Germinal center (tissue), 1 donor: ENCODE results near the gene HES1.
"Not testable (repeated sequence)": the region's sequence is repeated elsewhere in the genome, so short reads cannot be mapped to it uniquely, and the experiment has no call there.

Source experiments
- DNase-seq: peaks from one replicate; pipeline ENCODE4 v3.0.0; 2012; ENCODE audit warnings: mixed read lengths, low spot score

The HES1 gene

DNA sequence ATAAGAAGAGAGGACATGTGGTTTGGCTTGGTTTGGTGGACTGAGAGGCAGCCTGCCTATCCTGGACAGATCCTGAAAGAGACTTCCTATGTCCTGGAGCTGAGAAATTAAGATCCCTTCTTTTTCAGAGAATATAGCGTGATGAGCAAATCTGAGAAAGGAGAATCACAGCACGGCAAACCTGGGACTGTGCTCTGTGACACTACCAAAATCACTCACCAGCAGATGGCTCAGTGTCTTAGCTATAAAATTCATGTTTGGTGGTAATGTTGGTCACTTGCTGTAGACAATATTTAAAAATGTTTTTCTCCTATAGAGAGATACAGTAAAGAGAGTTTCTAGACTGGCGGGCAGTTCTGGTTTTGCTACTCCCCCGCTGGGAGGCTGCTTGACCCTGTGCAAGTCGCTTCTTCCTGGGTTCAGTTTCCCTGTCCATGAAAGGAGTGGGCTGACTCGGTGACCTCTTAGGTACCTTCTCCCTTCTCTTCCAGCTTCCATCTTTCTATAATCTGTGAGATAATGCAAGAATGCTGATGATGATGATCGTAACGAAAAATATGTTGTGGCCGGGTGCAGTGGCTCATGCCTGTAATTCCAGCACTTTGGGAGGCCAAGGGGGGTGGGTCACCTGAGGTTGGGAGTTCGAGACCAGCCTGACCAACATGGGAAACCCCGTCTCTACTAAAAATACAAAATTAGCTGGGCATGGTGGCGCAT is 7.6 kb upstream of the HES1 start:
- DNase-seq, result no peak

DNA sequence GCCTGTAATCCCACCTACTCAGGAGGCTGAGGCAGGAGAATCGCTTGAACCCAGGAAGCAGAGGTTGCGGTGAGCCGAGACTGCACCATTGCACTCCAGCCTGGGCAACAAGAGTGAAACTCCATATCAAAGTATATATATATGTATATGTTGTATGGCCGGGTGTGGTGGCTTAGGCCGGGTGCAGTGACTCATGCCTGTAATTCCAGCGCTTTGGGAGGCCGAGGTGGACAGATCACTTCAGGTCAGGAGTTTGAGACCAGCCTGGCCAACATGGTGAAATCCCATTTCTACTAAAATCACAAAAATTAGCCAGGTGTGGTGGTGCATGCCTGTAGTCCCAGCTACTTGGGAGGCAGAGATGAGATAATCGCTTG is 7.0 kb upstream of the HES1 start:
- not testable (repeated sequence) for DNase-seq

DNA sequence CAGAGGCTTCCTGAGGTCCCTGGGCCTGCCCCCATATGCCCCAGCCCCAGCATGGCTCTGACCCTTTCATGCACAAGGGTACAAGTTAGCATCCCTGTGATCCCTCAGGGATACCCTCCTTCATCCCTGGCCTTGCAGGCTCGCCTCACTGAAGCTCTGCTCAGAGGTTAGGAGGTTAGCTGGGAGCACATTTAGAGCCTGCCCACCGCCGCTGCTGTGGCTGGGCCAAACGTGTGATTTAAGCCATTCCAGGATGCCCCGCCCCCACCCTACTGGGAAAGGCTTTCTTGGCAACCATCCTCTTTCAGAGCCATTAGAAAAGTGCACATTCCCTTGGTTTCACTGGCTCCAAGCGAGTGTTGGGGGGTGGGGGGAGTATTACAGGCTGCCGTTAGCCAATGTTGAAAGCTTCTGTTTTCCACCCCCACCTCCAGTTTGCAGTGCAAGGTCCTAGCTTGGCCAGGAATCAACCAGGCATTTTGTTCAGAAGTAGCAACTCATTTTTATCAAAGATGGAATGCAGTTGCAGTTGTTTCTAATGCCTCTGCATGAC is 6.3 kb upstream of the HES1 start:
- DNase-seq, result no peak

DNA sequence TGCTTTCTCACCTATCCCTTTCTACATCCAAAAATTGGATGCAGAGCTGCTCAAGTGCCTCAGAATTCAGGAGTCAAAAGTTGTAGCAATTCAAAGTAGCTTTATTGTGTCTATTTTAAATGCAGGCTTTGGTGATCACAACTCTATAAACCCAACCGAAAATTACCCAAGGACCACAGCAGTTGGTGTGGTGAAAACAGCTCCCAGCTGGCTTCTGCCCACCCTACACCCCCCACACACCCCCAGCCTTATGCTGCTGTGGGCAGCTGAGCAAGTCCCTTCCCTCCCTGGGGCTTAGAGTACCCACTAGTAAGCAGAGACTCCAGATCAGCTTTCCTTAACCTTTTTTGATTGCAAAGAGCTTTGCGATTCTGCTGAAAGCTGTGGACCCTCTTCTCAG is 5.8 kb upstream of the HES1 start:
- DNase-seq, result no peak

DNA sequence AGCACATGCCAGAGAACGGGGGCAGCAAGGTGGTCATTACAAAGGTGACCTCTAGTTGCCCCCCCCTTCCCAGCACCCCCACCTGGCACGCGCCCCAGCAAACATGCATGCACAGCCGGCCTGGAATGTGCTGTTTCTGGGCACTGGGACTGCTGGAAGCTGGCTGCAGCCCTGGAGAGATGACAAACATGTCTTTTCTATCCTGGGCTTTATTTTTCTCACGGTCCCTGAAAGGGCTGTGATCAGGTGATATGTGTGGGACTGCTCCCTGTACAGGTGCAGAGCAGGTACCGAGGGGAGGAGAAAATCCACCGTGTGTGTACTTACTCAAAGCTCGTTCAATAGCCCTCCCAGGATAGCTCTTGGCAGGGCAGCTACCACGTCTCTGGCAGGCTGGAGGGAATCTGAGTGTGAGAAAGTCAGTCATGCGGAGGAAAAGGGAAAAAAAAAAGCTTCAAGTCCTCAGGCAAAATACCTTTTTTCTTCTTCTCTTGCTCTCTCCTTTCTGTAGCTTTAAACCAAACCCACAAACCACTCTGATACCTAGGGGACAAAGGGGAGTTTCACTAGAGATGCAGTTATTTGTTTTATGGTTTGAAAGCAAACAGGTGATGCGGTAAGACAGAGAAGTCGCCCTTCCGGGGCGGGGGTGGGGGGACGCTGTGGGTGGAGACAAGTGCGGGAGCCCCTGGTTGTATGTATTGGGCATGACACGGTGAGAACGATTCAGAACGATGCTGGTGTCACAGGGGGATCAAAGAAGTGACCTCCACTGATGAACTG is 5.0 kb upstream of the HES1 start:
- no peak for DNase-seq

GRCh38 chr3:194132465-194133286 is 3.3 kb upstream of the HES1 start:
- no peak for DNase-seq

- no peak for DNase-seq
Observed at GRCh38 chr3:194133661-194134230, 2.2 kb upstream of the HES1 start.

DNA sequence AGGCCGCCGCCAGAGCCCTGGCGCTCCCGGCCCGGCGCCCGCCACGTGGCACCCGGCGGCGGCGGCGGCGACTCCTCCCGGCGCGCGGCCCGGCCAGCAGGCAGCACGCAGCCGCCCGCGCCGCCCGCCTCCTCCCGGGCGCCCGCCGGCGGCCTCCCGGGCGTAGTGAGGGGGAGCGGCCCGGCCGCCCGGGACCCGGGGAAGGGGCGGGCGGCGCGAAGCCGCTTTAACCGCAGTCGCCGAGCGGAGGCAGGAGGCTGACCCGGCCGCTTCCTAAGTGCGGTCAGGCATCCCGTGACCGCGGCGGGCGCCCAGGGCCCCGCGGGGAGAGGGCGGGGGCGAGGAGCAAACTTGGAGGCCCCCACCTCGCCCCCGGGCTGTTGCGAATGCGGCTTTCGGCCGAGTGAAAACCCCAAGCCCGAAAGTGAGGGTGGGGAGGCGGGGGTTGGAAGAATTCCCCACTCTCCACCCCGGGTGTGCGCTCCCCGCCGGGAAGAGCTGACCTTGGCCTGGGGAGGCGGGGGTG is 1.7 kb upstream of the HES1 start:
- peak; percentile 53 for DNase-seq

DNA sequence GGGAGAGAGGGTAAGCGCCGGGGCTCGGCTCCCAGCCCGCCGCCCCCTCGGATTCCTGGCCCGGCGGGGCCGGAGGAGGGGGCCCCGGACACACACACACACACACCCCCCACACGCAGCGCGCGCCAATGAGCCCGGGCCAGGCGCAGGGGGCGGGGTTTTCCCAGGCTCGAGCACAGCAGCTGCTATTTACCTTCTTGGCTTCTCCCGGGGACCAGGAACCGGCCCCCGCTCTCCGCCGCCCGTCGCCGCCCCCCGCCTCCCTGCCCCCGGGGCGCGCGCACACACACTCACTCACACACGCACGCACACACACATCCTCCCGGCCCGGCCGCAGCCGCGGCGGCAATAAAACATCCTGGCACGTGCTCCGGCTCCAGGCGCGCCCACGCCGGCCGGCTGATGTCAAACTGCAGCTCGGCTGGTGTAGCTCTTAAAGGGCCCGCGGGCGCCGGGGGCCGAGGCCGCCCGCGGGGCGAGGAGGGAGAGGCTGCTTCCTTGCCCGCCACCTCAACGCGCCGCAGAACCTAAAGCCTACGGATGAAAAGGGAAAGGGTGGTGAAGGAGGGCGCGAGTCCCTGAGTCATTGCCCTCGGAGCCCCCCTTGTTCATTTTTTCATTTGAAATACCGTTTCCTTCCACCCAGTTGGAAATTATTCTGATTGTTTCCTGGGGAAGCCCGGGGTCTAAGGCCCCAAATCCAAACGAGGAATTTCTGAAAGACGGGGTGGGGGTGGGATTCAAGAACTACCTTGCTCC is 1.0 kb upstream of the HES1 start:
- DNase-seq, result peak; percentile 86

GRCh38 chr3:194135516-194135805 is 487 bp upstream of the HES1 start:
- DNase-seq, result no peak

DNA sequence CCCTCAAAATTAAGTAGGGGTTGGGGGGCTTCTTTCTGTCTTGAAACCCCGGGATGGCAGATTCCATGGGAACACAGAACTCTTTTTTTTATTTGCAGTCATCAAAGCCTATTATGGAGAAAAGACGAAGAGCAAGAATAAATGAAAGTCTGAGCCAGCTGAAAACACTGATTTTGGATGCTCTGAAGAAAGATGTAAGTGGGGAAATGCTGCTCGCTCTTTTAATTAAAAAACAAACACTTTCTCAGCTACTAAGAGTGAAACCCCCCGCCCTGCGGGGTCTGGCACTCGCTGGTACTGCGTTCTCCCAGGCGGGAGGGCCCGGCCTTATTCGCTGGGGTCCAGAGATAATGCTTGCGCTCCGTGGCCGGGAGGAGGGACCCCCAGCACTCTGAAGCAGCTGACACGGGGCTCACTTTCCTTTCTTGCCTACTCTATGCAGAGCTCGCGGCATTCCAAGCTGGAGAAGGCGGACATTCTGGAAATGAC is 615 bp downstream of the HES1 start:
- no peak for DNase-seq

DNA sequence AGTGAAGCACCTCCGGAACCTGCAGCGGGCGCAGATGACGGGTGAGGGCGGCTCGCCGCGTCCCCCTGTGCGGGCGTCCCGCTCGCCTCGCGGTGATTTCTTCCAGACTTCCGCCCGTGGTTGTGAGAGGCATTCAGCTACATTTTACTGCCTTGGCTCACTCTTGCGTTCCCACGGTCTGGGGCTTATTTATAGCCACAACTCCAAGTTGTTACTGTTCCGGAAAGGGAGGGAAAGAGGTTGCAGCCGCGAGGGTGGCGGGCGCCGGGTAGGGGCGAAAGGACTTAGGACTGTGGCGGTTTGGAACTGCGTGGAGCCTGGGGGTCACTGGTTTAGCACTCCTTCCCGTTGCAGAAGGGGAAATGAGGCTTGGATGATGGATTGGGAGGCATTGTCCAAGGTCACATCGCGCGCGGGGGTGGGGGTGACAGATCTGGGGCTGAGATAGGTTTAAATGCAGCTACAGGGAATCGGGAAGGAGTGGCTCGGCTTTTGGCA is 1.1 kb downstream of the HES1 start:
- DNase-seq, result peak; percentile 42

- peak; percentile 77 for DNase-seq
Observed at GRCh38 chr3:194137506-194138474, 1.8 kb downstream of the HES1 start.

DNA sequence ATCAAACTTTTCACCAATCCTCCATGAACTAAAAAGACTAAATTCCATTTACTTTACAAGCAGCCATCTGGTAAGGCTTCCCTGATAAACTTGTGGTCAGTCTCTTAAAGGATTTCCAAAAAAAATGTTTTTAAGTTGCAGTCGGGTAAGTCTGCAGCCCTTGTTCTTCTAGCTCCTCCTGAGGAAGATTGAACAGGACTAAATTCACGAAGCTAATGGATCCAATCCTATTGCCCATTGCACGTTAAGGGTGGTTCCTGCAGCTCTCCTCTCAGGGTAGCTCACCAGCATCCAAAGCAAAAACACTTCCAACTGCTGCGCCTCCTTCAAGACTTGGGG is 2.8 kb downstream of the HES1 start:
- DNase-seq, result no peak

- DNase-seq, result peak; percentile 12
Observed at GRCh38 chr3:194139071-194139813, 3.3 kb downstream of the HES1 start.

GRCh38 chr3:194139814-194140391 is 4.0 kb downstream of the HES1 start:
- DNase-seq, result no peak

DNA sequence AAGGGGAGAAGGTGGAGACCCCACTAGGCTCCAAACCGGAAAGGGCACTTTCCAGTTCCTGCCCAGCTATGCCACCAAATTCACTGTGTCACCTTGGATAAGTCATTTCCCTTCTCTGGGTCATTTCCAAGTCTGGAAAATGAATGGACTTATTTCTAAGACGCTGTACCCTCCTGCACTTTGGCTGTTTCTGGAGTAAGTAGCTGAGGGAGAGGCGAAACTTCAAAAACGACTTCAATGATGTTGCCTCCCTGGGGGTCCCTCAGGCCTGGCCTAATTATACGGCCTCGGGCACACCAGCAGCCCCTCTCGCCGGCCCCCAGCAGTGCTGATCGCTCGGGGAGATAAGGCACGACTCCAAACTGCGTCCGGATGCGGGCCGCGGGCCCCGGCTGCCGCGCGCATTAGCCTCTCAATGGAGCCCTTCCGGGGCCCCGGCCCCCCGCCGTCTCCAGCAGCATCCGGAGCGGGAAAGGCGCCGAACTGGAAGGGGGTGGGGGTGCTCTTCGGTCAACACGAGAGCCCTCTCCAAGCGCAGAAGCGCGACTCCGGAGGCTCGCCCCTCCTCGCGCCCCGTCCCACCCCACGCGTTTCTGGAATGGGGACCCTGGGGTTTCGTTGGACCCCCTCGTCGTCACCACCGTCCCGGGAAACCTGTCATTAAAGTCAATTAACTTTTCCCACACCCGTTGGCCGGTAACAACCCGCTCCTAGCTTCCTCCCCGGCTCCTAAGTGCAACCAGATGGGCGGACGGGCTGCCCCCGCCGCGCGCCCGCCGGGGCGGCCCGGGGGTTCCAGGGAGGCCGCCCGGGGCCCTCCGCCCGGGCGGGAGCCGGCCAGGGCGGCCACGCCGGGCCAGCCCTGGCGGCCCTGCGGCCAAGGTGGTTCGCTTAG is 4.8 kb downstream of the HES1 start:
- DNase-seq, result peak; percentile 21
